ENCODE measurements around the gene DRD3.

DRD3 gene

GRCh38 chr3:114089675-114090074, 89.2 kb downstream of the DRD3 start:
- Histone ChIP-seq H3K36me3 (ENCODE audit: control insufficient read depth in 2 of 2, insufficient read depth in 1 of 2, low read length in 2 of 2) (peaks cover 0 to 27% of the 10 kb centered on the region in 2 experiments; a peak in 2 of 3 replicates), H3K9me3 (ENCODE audit: control insufficient read depth, insufficient read depth, low read depth, low read length) (no peaks in the 10 kb centered on the region), H3K4me3 (ENCODE audit: low read depth, low read length) (no peak overlapping the region), H3K4me1 (ENCODE audit: control insufficient read depth, insufficient read depth, low read length) (0 out of 2 replicates have a peak, but pooled peaks cover 2% of the 10 kb centered on the region), H3K27ac (ENCODE audit: extremely low read depth, low read depth, low read length) (no peak overlapping the region)
- TF ChIP-seq IKZF3 (tag by site-specific recombination; IDR thresholded peaks at IDR 0.05) (no peak), ZNF843 (tag by site-specific recombination; IDR thresholded peaks at IDR 0.05) (no peak), REST (tag by site-specific recombination; IDR thresholded peaks at IDR 0.05) (no peak), ZBTB26 (tag by site-specific recombination; optimal IDR thresholded peaks at IDR 0.05) (no peak), SETDB1 (IDR thresholded peaks at IDR 0.05; ENCODE audit: insufficient read length, low read length) (no peak), ZNF239 (tag by site-specific recombination; IDR thresholded peaks at IDR 0.05) (no peak), ZSCAN23 (tag by site-specific recombination; IDR thresholded peaks at IDR 0.05) (no peak), ZNF10 (tag by site-specific recombination; IDR thresholded peaks at IDR 0.05) (no peak), ZNF530 (tag by site-specific recombination; IDR thresholded peaks at IDR 0.05; ENCODE audit: low read depth) (no peak), ZNF513 (tag by site-specific recombination; IDR thresholded peaks at IDR 0.05) (no peak), BCL11B (tag by site-specific recombination; IDR thresholded peaks at IDR 0.05; ENCODE audit: low read depth) (no peak)
- ChIA-PET POLR2A (no interaction called here), CTCF (no interaction called here)

- Histone ChIP-seq H3K27ac (ENCODE audit: extremely low read depth, low read depth, low read length) (no peak overlapping the region), H3K36me3 (ENCODE audit: control insufficient read depth in 2 of 2, insufficient read depth in 1 of 2, low read length in 2 of 2) (peaks cover 3 to 55% of the 10 kb centered on the region in 2 experiments), H3K9me3 (ENCODE audit: control insufficient read depth, insufficient read depth, low read depth, low read length) (no peaks in the 10 kb centered on the region), H3K4me3 (ENCODE audit: low read depth, low read length) (no peak overlapping the region), H3K4me1 (ENCODE audit: control insufficient read depth, insufficient read depth, low read length) (no peaks in the 10 kb centered on the region)
- TF ChIP-seq ZNF560 (tag by site-specific recombination; IDR thresholded peaks at IDR 0.05; ENCODE audit: borderline replicate concordance) = no peak
- ChIA-PET POLR2A (no interaction called here), CTCF (no interaction called here)
These were observed 92.5 kb downstream of the DRD3 start for GRCh38 chr3:114086356-114086755.

DNA sequence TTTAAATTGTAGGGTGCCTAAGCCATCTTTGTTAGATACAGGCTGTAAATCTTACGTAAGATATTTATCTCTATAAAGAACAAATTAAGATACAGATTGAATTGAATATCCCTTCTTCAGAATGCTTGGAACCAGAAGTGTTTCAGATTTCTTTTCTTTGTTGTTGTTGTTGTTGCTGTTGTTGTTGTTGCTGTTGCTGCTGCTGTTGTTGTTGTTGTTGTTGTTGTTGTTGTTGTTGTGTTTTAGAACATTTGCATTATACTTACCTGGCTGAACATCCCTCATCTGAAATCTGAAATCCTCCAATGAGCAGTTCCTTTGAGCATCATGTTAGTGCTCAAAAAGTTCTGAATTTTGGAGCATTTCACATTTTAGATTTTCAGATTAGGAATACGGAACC, 95.7 kb downstream of the DRD3 start:
- H3K4me1 ChIP-seq (ENCODE audit: control insufficient read depth, insufficient read depth, low read length) = no peaks in the 10 kb centered on the region
- H3K27ac ChIP-seq (ENCODE audit: extremely low read depth, low read depth, low read length) = no peak overlapping the region
- H3K36me3 ChIP-seq (ENCODE audit: control insufficient read depth in 2 of 2, insufficient read depth in 1 of 2, low read length in 2 of 2) = peaks cover 9 to 85% of the 10 kb centered on the region in 2 experiments
- H3K9me3 ChIP-seq (ENCODE audit: control insufficient read depth, insufficient read depth, low read depth, low read length) = no peaks in the 10 kb centered on the region
- POLR2A ChIA-PET = no interaction called here
- CTCF ChIA-PET = no interaction called here
- H3K4me3 ChIP-seq (ENCODE audit: low read depth, low read length) = no peak overlapping the region
- no peak for TF ChIP-seq BCL6B (tag by site-specific recombination; IDR thresholded peaks at IDR 0.05)
- no peak for TF ChIP-seq ZNF221 (tag by site-specific recombination; IDR thresholded peaks at IDR 0.05; ENCODE audit: borderline replicate concordance)
- TF ChIP-seq KLF10 (tag by site-specific recombination; IDR thresholded peaks at IDR 0.05) = no peak
- no peak for TF ChIP-seq ZNF266 (tag by site-specific recombination; IDR thresholded peaks at IDR 0.05; ENCODE audit: low read depth)
- no peak for TF ChIP-seq REPIN1 (tag by site-specific recombination; IDR thresholded peaks at IDR 0.05; ENCODE audit: low read depth)
- no peak for TF ChIP-seq ZNF473 (tag by site-specific recombination; IDR thresholded peaks at IDR 0.05)
- no peak for TF ChIP-seq ZNF629 (tag by site-specific recombination; IDR thresholded peaks at IDR 0.05)
- no peak for TF ChIP-seq ZNF175 (tag by site-specific recombination; IDR thresholded peaks at IDR 0.05)
- TF ChIP-seq, protein P1, sequence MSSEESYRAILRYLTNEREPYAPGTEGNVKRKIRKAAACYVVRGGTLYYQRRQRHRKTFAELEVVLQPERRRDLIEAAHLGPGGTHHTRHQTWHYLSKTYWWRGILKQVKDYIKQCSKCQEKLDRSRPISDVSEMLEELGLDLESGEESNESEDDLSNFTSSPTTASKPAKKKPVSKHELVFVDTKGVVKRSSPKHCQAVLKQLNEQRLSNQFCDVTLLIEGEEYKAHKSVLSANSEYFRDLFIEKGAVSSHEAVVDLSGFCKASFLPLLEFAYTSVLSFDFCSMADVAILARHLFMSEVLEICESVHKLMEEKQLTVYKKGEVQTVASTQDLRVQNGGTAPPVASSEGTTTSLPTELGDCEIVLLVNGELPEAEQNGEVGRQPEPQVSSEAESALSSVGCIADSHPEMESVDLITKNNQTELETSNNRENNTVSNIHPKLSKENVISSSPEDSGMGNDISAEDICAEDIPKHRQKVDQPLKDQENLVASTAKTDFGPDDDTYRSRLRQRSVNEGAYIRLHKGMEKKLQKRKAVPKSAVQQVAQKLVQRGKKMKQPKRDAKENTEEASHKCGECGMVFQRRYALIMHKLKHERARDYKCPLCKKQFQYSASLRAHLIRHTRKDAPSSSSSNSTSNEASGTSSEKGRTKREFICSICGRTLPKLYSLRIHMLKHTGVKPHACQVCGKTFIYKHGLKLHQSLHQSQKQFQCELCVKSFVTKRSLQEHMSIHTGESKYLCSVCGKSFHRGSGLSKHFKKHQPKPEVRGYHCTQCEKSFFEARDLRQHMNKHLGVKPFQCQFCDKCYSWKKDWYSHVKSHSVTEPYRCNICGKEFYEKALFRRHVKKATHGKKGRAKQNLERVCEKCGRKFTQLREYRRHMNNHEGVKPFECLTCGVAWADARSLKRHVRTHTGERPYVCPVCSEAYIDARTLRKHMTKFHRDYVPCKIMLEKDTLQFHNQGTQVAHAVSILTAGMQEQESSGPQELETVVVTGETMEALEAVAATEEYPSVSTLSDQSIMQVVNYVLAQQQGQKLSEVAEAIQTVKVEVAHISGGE (tag by site-specific recombination; conservative IDR thresholded peaks at IDR 0.05; ENCODE audit: low read depth) = no peak
